HG02973 (cell line): ENCODE results near the gene DPYSL3.
"Not testable (repeated sequence)": the region's sequence is repeated elsewhere in the genome, so short reads cannot be mapped to it uniquely, and the experiment has no call there.

ENCODE experiments used
- ATAC-seq: cut with Tn5 transposase; IDR thresholded peaks from one replicate; pipeline ENCODE4 v1.9.1; 2021; ENCODE audit warnings: moderate library complexity; ENCODE audit not compliant: unreplicated experiment

Gene DPYSL3

GRCh38 chr5:147373328-147373727, 136.5 kb downstream of the DPYSL3 start:
- no peak for ATAC-seq

DNA sequence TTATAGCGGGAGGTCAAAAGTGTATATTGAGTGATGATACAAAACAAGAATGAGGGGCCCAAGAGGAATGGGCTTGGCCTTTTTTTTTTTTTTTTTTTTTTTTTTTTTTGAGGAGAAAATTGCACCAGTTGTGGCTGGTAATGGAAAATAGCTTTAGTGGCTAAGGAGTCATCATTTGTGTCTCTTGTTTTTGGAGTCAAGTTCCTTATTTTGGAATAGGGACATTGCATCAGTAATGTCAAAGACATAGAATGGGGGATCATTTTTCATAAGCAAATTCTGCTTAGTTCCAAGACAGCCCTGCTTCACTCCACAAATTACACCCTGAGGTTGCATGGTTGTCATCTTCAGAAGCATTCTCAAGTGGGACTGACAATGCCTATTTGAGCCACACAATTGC, 137.7 kb downstream of the DPYSL3 start:
- ATAC-seq: no peak

DNA sequence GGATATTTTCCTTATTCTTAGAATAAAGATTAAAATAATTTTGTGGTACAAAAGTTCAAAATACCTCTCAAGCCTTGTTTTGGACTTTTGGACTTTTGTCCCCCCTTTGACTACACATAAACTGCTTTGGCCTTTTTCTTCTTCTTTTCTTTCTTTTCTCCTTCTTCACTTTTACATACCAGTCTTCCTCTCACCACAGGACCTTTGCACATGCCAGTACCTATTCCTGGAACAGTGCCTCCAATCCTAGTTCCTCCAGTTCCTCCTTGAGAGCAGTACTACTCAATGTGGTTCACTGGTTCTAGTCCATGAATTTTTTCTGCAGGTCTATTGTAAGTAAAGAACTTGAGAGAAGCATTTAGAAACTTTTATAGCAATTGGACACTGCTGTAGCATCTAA, 138.6 kb downstream of the DPYSL3 start:
- ATAC-seq: no peak

- no peak for ATAC-seq
These were observed 140.0 kb downstream of the DPYSL3 start for GRCh38 chr5:147369742-147370374.

- ATAC-seq: not testable (repeated sequence)
These were observed 142.5 kb downstream of the DPYSL3 start for GRCh38 chr5:147367381-147367780.

DNA sequence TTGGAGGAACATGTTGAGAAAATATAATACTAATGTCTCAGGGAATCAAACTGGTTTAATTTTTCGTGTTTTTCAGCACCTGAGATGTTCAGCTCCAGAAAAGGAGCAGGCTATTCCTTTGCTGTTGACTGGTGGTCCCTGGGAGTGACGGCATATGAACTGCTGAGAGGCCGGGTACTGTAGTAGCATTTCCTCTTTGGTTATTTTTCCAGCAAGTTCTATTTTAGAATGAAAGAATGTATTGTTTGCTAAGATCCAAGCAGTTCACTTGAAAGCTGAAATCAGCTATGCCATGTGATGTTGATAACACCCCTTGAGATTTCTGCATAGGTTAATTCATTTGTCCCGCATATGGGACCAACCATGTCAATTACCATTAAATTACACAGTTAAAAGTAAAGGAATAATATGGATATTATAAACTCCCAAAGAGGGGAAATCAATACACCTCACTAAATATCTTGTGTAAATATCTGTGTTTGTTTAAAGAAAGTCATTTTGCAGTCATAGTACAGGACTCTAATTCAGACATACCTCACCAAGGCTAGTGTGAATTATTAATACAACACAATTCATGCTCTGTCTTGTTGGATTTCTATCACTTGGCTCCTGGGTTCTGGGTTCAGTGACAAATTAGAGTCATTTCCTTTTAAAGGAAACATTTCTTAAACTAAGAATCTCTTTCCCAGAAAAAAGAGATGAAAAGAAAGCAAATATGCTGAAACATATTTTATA, 148.3 kb downstream of the DPYSL3 start:
- ATAC-seq: no peak

- ATAC-seq: no peak
These were observed 149.1 kb downstream of the DPYSL3 start for GRCh38 chr5:147360816-147361215.

DNA sequence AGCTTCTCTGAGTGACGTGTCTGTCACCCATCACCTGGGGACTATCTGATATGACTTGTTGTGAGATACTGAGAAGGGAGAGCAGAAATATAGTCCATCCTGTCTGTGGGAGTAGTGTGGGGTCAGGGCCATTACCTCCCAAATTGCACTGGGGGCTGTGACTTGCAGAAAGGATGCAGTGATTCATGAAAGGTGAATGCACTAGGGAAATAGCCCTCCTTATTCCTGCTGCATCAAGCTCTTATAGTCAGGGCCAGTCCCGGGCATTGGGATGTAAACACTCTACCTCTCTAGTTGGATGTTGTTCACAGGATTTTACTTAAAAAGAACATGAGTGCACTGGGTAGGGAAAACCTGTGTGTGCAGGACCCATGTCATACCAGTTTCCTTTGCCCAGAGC, 150.3 kb downstream of the DPYSL3 start:
- no peak for ATAC-seq

DNA sequence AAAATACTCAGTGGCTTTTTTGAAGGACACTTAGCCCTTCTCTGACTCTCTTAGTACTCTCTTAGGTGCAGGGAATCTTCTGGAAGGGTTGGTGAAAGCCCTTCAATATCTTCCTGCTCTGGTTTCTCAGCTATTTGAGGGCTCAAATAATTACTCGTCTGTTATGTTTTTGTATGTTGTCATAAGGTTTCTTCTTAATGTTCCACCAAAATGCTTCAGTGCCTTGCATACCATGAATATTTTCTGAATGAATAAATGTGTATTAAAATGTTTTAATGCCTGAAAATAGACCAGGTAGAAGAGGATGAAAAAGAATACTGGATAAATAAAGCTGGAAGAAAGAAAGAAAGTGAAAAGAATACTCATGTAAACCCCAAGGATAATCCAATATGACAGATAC, 150.8 kb downstream of the DPYSL3 start:
- no peak for ATAC-seq

DNA sequence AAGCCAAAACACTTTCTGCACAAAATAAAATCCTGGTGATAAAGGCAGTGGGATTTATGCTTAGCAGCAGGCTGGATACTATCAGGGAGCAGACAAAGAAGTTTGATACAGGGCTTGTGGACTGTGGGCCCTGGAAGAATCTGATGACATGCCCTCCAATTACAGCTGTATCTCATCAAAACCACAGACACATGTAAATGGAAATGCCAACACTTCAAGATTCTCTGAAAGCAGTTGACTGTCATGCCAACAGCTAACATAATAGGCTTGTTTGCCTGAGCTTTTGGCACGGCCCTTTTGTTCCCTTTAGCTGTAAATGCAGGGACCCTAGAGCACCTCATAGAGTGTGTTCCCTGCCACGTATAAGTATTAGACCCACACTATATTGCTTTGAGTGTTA, 160.6 kb downstream of the DPYSL3 start:
- ATAC-seq: no peak

DNA sequence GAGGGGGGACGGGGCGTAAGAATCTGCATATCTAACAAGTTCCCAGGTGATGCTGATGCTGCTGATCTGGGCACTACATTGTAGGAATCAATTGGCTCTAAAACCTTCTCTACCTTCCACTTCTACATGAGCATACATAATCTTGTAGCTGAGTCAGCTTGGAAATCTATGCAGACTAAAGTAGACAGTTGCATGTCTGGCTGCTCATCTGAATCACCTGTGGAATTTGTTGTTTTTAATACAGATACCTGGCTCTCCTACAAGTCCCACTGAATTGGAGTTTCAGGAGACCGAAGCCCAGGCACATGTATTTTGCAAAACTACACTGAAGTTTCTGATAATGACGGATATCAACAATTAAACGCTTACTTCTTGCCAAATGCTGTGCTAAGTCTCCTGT, 161.4 kb downstream of the DPYSL3 start:
- no peak for ATAC-seq

DNA sequence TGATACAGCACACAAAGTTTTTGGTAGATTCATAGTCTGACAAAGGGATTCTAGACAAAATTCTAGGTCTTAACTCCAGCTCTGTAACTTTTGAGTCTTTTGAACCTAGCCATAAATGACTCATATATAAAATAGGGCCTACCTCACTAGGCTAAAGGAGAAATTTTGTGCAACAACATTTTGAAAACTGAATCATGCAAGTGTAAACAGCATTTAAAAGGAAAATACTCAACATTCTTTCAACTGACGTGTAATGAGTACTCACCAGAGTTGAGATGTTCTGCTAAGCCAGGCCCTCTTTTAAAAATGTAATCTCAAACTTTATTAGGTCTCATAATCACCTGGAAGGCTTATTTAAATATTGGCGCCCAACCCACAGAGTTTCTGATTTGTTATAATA, 161.8 kb downstream of the DPYSL3 start:
- no peak for ATAC-seq

DNA sequence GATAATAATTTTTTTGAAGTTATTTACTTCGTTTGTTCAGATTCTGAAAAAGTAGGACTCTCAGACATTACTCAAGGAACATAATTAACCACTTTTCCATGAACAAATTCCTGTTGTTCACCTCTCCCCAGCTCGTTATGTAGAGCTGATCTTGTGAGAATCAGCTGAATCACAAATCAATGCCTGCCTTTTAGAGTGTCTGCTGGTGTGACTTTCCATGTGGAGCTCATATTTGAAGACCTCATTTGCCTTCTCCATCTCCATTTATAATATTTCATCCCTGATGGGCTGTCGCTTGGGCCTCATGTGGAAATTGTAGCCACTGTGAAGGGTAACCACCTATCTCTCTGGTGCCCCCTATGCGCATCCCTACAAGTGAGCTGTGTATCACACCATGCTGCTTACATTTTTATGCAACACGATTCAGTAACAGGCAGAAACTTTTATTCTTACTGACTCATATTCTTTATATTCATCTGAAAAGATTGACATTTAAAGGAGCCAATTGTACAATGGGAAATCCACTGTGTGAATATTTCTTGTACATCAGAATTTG, 163.8 kb downstream of the DPYSL3 start:
- ATAC-seq: no peak

DNA sequence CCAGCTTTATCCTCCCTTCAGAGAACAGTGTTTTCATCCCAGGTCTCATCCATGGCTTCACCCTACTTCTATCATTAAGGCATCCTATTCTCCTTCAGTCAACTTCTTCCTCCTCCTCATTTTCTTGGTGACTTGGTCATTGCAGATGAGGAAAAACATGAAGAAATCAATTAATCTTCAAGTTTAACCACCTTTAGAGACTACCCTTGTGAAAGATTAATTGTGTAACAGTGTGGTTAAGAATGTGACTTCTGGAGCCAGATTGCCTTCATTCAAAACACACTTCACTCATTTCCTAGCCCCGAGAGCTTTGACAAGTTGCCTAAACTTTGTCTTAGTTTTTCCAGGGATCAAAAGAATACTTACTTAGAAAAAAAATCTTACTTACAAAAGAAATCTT, 165.0 kb downstream of the DPYSL3 start:
- ATAC-seq: no peak

DNA sequence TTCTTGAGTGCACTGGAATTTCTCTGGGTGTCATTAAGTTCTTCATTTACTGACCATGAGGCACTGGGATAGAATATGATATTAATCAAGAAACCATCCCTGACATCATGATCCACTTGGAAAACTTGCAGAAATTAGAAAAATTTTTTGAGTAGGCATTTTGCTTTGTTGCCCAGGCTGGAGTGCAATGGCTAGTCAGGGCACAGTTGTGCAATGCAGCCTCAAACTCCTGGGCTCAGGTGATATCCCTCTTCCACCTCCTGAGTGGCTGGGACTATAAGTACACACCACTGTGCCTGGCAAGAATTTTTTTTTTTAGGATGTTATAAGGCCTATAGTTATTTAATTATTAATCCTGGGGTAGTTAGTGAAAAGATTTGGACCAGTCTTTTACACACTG, 168.5 kb downstream of the DPYSL3 start:
- no peak for ATAC-seq

DNA sequence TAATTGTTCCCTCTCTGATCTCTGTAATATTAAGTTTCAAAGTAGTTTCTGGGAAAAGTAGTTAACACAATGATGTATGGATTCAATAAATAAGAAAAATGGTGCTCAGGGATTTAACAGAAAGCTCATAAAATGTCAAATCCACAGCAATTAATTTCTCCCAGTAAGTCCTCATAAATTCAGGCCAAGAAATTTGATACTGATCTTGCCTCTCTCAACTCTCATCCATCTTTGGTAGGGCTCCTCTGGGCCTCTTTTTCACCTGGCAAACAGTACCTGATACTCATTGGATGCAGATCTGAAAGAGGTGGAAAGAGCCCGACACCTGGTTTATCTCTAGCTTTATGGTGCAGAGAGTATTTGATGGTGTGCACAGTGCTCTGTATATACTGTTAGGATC, 168.9 kb downstream of the DPYSL3 start:
- ATAC-seq: no peak
